Fibroblast of lung (primary cell): ENCODE measurements around the gene KRTAP9-9. TPM values are rescaled to one million over a fixed set of nuclear protein-coding genes. Genes with fewer than 3 reads are reported as not detected.
"Not testable (repeated sequence)": the region's sequence is repeated elsewhere in the genome, so short reads cannot be mapped to it uniquely, and the experiment has no call there.

Source experiments
- DNase-seq, 2 donors: peaks; one replicate each; pipeline versions ENCODE4 v3.0.0 to v3.0.0-alpha.2; 2010; ENCODE audit warnings: low read depth in 2 of 2
- H2AFZ ChIP-seq: 2 replicates; pipeline ENCODE4 v1.5.1; 2012; ENCODE audit warnings: low read length, control low read depth, inconsistent platforms
- H3K27ac ChIP-seq: 2 replicates; pipeline ENCODE4 v1.5.1; 2011; ENCODE audit warnings: low read length, control low read depth; ENCODE audit not compliant: insufficient read depth
- H3K27me3 ChIP-seq: 2 replicates; pipeline ENCODE4 v1.5.1; 2011; ENCODE audit warnings: mild to moderate bottlenecking, low read length; ENCODE audit not compliant: control insufficient read depth, insufficient read depth
- H3K36me3 ChIP-seq: 2 replicates; pipeline ENCODE4 v1.5.1; 2011; ENCODE audit warnings: low read length; ENCODE audit not compliant: control insufficient read depth, insufficient read depth
- H3K4me1 ChIP-seq: 2 replicates; pipeline ENCODE4 v1.5.1; 2011; ENCODE audit warnings: low read length; ENCODE audit not compliant: control insufficient read depth, insufficient read depth; ENCODE audit errors: extremely low read depth
- H3K4me2 ChIP-seq: 2 replicates; pipeline ENCODE4 v1.5.1; 2011; ENCODE audit warnings: low read length, control low read depth; ENCODE audit not compliant: insufficient read depth; ENCODE audit errors: extremely low read depth
- H3K4me3 ChIP-seq, 4 experiments: fragments of 200-600 bp in 1 of 4; sonication (generic) in 1 of 4; replicated peaks in 1 of 4; 2 replicates each; pipeline ENCODE4 v1.5.1; 2011 to 2016; ENCODE audit warnings: low read length in 4 of 4, low read depth in 3 of 4, mild to moderate bottlenecking in 3 of 4, control low read depth in 2 of 4, inconsistent platforms in 1 of 4, mixed read lengths in 1 of 4; ENCODE audit not compliant: insufficient read depth in 1 of 4; ENCODE audit errors: control extremely low read depth in 1 of 4
- H3K79me2 ChIP-seq: 2 replicates; pipeline ENCODE4 v1.5.1; 2012; ENCODE audit warnings: mild to moderate bottlenecking, low read length, inconsistent platforms; ENCODE audit not compliant: control insufficient read depth, insufficient read depth
- H3K9ac ChIP-seq: 2 replicates; pipeline ENCODE4 v1.5.1; 2011; ENCODE audit warnings: mild to moderate bottlenecking, low read length, control low read depth; ENCODE audit not compliant: insufficient read depth
- H3K9me3 ChIP-seq: 2 replicates; pipeline ENCODE4 v1.5.1; 2012; ENCODE audit warnings: low read depth, low read length; ENCODE audit not compliant: control insufficient read depth, insufficient read depth
- H4K20me1 ChIP-seq: 2 replicates; pipeline ENCODE4 v1.5.1; 2011; ENCODE audit warnings: low read length; ENCODE audit not compliant: control insufficient read depth, insufficient read depth; ENCODE audit errors: extremely low read depth
- CTCF ChIP-seq, 2 donors: IDR thresholded peaks in 1 of 2; conservative IDR thresholded peaks in 1 of 2; 1 replicate in 1 of 2; 2 replicates in 1 of 2; pipeline ENCODE4 v1.5.1; 2011 to 2012; ENCODE audit warnings: low read length in 2 of 2, control low read depth in 1 of 2, inconsistent platforms in 1 of 2, low read depth in 1 of 2, mild to moderate bottlenecking in 1 of 2
- EZH2 ChIP-seq: IDR thresholded peaks from 2 replicates; pipeline ENCODE4 v1.5.1; 2012; ENCODE audit warnings: low read length, control low read depth, mild to moderate bottlenecking; ENCODE audit errors: missing control alignments
- polyA plus RNA-seq, 2 donors: library from polyadenylated mRNA; depleted of rRNA in 1 of 2; stranded (reverse) in 1 of 2; unstranded in 1 of 2; fragments of >200 nt; gene quantifications; 2 replicates each; pipeline ENCODE4 v1.2.1, GENCODE V29; 2011 to 2012; ENCODE audit warnings: missing spikeins in 1 of 2
- total RNA-seq: library from RNA; depleted of rRNA; stranded (reverse); fragments of >200 nt; gene quantifications from 2 replicates; pipeline ENCODE4 v1.2.1, GENCODE V29; 2014

KRTAP9-9 gene
- total and polyA plus RNA-seq, 2 donors (not counting 1 experiment from before 2014, with no cell fraction given) = not detected

DNA sequence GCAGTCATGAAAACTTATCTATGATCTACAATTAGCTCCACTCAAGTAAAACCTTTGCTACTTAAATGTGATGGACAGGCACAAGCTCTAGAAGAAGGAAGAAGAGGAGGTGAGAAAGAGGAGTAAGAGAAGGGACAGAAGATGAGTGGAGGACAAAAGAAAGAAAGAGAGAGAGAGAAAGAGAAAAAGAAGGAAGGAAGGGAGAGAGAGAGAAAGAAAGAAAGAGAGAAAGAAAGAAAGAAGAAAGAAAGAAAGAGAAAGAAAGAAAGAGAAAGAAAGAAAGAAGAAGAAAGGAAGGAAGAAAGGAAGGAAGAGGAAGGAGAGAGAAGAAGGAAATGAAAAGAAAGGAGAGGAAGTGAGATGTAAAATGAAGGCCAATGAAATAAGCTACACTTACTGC, 25.1 kb upstream of the KRTAP9-9 start:
- DNase-seq = no peak
- H3K4me1 ChIP-seq = no peaks in the 10 kb centered on the region
- H3K27ac ChIP-seq = no peak overlapping the region
- TF ChIP-seq EZH2 (no peak), CTCF (conservative IDR thresholded peaks at IDR 0.05 in 1 of 2, IDR thresholded peaks at IDR 0.05 in 1 of 2; ENCODE audit: low read depth in 1 of 2, low read length in 2 of 2) (no peak)
- H3K4me3 ChIP-seq = no peak overlapping the region
- H4K20me1 ChIP-seq = no peaks in the 10 kb centered on the region
- H3K36me3 ChIP-seq = no peaks in the 10 kb centered on the region
- no peaks in the 10 kb centered on the region for H3K9me3 ChIP-seq
- H3K9ac ChIP-seq = no peak overlapping the region
- H3K27me3 ChIP-seq = no peaks in the 10 kb centered on the region
- H3K79me2 ChIP-seq = no peaks in the 10 kb centered on the region
- H2AFZ ChIP-seq = no peak overlapping the region
- H3K4me2 ChIP-seq = no peak overlapping the region

DNA sequence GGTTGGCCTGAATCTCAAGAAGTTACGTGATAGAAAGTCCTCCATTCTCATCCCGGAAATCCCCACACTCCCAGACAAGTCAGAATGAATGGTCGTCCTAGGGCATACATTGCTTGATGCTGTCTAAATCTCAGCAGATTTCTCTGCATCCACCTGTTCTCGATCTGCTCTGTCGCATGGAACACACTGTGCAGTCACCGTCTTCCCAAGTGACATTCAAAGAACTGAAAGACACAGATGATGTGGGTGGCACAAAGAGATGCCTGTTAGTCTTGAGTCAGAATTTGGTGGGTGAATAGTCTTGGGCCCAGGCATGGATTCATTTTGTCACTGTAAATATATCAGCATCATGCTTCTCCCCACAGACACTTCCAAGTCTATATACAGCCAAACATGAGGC, 23.5 kb upstream of the KRTAP9-9 start:
- no peak overlapping the region for H3K27ac ChIP-seq
- no peak overlapping the region for H3K4me3 ChIP-seq
- H3K27me3 ChIP-seq = no peaks in the 10 kb centered on the region
- H3K9ac ChIP-seq = no peak overlapping the region
- no peak overlapping the region for H3K4me2 ChIP-seq
- DNase-seq = no peak
- H4K20me1 ChIP-seq = no peaks in the 10 kb centered on the region
- no peaks in the 10 kb centered on the region for H3K9me3 ChIP-seq
- H2AFZ ChIP-seq = no peak overlapping the region
- no peak for TF ChIP-seq CTCF (conservative IDR thresholded peaks at IDR 0.05 in 1 of 2, IDR thresholded peaks at IDR 0.05 in 1 of 2; ENCODE audit: low read depth in 1 of 2, low read length in 2 of 2)
- no peak for TF ChIP-seq EZH2
- no peaks in the 10 kb centered on the region for H3K36me3 ChIP-seq
- no peaks in the 10 kb centered on the region for H3K4me1 ChIP-seq
- no peaks in the 10 kb centered on the region for H3K79me2 ChIP-seq

- H3K27me3 ChIP-seq, H3K27ac ChIP-seq, H3K36me3 ChIP-seq, H3K4me2 ChIP-seq, H3K4me1 ChIP-seq, H3K9me3 ChIP-seq, H3K4me3 ChIP-seq, H3K9ac ChIP-seq, H3K79me2 ChIP-seq, H2AFZ ChIP-seq, DNase-seq, H4K20me1 ChIP-seq: not testable (repeated sequence)
Observed at GRCh38 chr17:41232399-41233105, 22.6 kb upstream of the KRTAP9-9 start, which contains the start of gene KRTAP9-3. Gene KRTAP9-3, plus strand, starts transcription at chr17:41232449. Its CDS starts 53 bp downstream, at chr17:41232502.

DNA sequence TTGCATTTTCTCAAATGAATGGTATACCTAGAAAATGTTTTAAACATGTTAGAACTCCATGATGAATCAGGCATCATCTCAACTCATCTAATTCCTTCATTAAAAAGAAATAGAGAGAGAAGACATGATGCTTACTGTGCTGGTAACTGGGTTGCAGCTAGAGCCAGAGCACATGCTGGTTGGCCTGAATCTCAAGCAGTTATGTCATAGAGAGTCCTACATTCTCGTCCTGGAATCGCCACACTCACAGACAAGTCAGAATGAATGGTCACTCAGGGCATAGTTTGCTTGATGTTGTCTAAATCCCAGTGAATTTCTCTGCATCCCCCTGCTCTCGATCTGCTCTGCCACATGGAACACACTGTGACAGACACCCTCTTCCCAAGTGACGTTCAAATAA, 18.1 kb upstream of the KRTAP9-9 start:
- H3K4me1 ChIP-seq, H2AFZ ChIP-seq, H3K9ac ChIP-seq, DNase-seq, H3K27ac ChIP-seq, H3K79me2 ChIP-seq, H3K4me3 ChIP-seq, H4K20me1 ChIP-seq, H3K4me2 ChIP-seq, H3K27me3 ChIP-seq, H3K9me3 ChIP-seq, H3K36me3 ChIP-seq: not testable (repeated sequence)

DNA sequence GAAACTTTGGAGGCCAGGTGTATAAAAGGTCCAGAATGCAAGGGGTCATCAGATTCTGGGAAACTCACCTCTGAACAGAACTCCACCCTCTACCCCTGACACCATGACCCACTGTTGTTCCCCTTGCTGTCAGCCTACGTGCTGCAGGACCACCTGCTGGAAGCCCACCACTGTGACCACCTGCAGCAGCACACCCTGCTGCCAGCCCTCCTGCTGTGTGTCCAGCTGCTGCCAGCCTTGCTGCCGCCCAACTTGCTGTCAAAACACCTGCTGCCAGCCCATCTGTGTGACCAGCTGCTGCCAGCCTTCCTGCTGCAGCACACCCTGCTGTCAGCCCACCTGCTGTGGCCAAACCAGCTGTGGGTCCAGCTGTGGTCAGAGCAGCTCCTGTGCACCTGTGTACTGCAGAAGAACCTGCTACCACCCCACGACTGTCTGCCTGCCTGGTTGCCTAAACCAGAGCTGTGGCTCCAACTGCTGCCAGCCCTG, 17.2 kb upstream of the KRTAP9-9 start, which contains the start of gene KRTAP9-8:
TSS of gene KRTAP9-8 (plus strand) at position 51 of the 489 bp plus-strand sequence. CDS start at position 104, 53 bp downstream.
- not testable (repeated sequence) for H3K36me3 ChIP-seq, H2AFZ ChIP-seq, H3K4me3 ChIP-seq, H4K20me1 ChIP-seq, H3K4me2 ChIP-seq, H3K27me3 ChIP-seq, H3K79me2 ChIP-seq, H3K27ac ChIP-seq, DNase-seq, H3K4me1 ChIP-seq, H3K9me3 ChIP-seq, H3K9ac ChIP-seq
